NB4 (cell line): Measurements from ENCODE around the gene CDHR2.

Experiments
- CTCF ChIP-seq: IDR thresholded peaks from one replicate; pipeline ENCODE4 v1.5.1; 2012; ENCODE audit warnings: low read depth, low read length
- MAX ChIP-seq: IDR thresholded peaks from 2 replicates; pipeline ENCODE4 v1.6.1; 2011; ENCODE audit warnings: low read depth, low read length
- POLR2A ChIP-seq: IDR thresholded peaks from 2 replicates; pipeline ENCODE4 v1.6.1; 2011; ENCODE audit warnings: mild to moderate bottlenecking; ENCODE audit not compliant: insufficient read length; ENCODE audit errors: extremely low read depth

GRCh38 chr5:176565760-176566288, 16.7 kb downstream of the CDHR2 start:
- TF ChIP-seq CTCF (no peak), MAX (no peak), POLR2A (no peak)
